Rectal smooth muscle tissue (tissue), 1 donor: ENCODE results near the gene POLDIP3.

ENCODE experiments used
- H3K27ac ChIP-seq: one replicate; pipeline ENCODE4 v1.7.0; 2013; ENCODE audit warnings: low read depth, low read length, inconsistent platforms
- H3K27me3 ChIP-seq: one replicate; pipeline ENCODE4 v1.7.0; 2013; ENCODE audit warnings: low read length; ENCODE audit not compliant: control insufficient read depth, insufficient read depth
- H3K36me3 ChIP-seq: one replicate; pipeline ENCODE4 v1.7.0; 2013; ENCODE audit warnings: low read length; ENCODE audit not compliant: control insufficient read depth, insufficient read depth
- H3K4me1 ChIP-seq: one replicate; pipeline ENCODE4 v1.7.0; 2013; ENCODE audit warnings: low read length; ENCODE audit not compliant: control insufficient read depth, insufficient read depth
- H3K4me3 ChIP-seq: one replicate; pipeline ENCODE4 v1.7.0; 2013; ENCODE audit warnings: low read length
- H3K9ac ChIP-seq: one replicate; pipeline ENCODE4 v1.7.0; 2013; ENCODE audit warnings: low read length

The POLDIP3 gene

DNA sequence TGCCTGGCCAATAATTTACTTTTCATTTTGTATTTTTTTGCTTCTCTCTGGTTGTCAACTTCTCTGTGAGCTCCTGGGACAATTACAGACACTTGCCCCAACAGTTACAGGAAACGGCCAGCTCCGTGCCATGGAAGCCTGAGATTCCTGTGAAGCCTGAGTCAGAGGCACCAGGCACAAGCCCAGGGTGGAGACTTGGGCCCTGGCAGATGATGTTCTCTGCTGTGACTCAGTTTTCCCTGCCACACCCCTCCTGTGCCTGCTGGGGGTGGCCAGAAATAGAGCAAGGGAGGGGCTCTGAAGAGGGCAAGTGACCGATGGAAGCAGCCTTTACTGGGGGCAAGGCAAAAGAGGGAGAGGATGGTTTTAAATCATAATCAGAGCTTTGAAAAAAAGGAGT, 20.8 kb upstream of the POLDIP3 start:
- H3K9ac ChIP-seq = no peak overlapping the region
- no peak overlapping the region for H3K4me3 ChIP-seq
- no peaks in the 10 kb centered on the region for H3K27me3 ChIP-seq
- H3K36me3 ChIP-seq = peaks cover 19% of the 10 kb centered on the region
- H3K27ac ChIP-seq = peak overlapping the region; percentile 57
- peaks cover 4% of the 10 kb centered on the region for H3K4me1 ChIP-seq

- Histone ChIP-seq H3K4me3 (no peak overlapping the region), H3K4me1 (peaks cover 4% of the 10 kb centered on the region), H3K27me3 (no peaks in the 10 kb centered on the region), H3K36me3 (peaks cover 38% of the 10 kb centered on the region), H3K9ac (no peak overlapping the region), H3K27ac (no peak overlapping the region)
These were observed 18.3 kb upstream of the POLDIP3 start for GRCh38 chr22:42633013-42633412.

DNA sequence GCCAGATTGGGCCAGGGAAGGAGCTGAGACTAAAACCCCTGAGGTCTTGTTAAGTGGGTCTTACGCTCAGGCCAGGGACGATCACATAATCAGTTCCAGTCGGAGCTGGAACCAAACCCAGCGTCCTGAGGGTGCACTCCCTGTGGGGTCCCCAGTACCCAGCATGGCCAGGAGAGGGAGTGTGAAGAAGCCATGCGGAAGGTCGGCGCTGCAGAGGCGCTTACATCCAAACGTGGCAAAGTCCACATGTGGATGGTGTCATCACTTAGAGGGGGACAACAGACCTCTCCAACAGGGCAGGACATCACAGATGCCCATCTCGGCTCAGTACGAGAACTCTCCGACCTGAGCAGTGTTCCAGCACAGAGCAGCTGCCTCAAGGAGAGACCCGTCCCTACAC, 17.4 kb upstream of the POLDIP3 start:
- no peak overlapping the region for H3K4me3 ChIP-seq
- no peaks in the 10 kb centered on the region for H3K27me3 ChIP-seq
- peaks cover 42% of the 10 kb centered on the region for H3K36me3 ChIP-seq
- peaks cover 4% of the 10 kb centered on the region for H3K4me1 ChIP-seq
- no peak overlapping the region for H3K9ac ChIP-seq
- H3K27ac ChIP-seq = no peak overlapping the region

GRCh38 chr22:42630901-42631602, 16.4 kb upstream of the POLDIP3 start:
- H3K4me3 ChIP-seq = no peak overlapping the region
- H3K4me1 ChIP-seq = peaks cover 4% of the 10 kb centered on the region
- H3K27ac ChIP-seq = no peak overlapping the region
- peaks cover 50% of the 10 kb centered on the region for H3K36me3 ChIP-seq
- no peak overlapping the region for H3K9ac ChIP-seq
- H3K27me3 ChIP-seq = no peaks in the 10 kb centered on the region

DNA sequence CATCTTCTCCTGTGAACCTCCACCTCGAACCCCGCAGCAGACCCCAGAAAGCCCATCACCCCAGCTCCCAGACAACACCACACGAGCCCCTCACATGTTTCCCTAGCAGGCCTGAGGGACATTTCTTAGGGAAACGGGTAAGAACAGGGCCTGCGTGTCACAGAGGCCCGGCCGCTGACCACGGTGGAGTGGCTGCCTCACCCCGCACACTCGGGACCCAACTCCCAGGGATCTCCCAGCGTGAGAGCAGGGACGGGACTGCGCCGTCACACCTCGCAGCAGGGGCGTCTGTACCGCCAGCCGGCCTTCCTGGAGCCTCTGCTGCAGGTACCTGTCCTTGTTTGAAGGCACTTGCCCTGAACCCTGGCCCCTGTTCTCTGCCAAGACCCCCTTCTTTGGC, 15.5 kb upstream of the POLDIP3 start:
- Histone ChIP-seq H3K4me3 (no peak overlapping the region), H3K4me1 (no peaks in the 10 kb centered on the region), H3K9ac (no peak overlapping the region), H3K27me3 (no peaks in the 10 kb centered on the region), H3K36me3 (peaks cover 47% of the 10 kb centered on the region), H3K27ac (no peak overlapping the region)

- H3K27ac ChIP-seq = no peak overlapping the region
- H3K36me3 ChIP-seq = peaks cover 53% of the 10 kb centered on the region
These were observed 13.3 kb upstream of the POLDIP3 start for GRCh38 chr22:42627981-42628380.

GRCh38 chr22:42626951-42627625, 12.4 kb upstream of the POLDIP3 start:
- no peak overlapping the region for H3K9ac ChIP-seq
- H3K27ac ChIP-seq = no peak overlapping the region
- no peaks in the 10 kb centered on the region for H3K4me1 ChIP-seq
- no peak overlapping the region for H3K4me3 ChIP-seq
- H3K36me3 ChIP-seq = peaks cover 47% of the 10 kb centered on the region
- H3K27me3 ChIP-seq = no peaks in the 10 kb centered on the region

More at GRCh38 chr22:42627981-42628380, 13.3 kb upstream of the POLDIP3 start:
- Histone ChIP-seq H3K27me3 (no peaks in the 10 kb centered on the region), H3K9ac (no peak overlapping the region), H3K4me3 (no peak overlapping the region), H3K4me1 (no peaks in the 10 kb centered on the region)

DNA sequence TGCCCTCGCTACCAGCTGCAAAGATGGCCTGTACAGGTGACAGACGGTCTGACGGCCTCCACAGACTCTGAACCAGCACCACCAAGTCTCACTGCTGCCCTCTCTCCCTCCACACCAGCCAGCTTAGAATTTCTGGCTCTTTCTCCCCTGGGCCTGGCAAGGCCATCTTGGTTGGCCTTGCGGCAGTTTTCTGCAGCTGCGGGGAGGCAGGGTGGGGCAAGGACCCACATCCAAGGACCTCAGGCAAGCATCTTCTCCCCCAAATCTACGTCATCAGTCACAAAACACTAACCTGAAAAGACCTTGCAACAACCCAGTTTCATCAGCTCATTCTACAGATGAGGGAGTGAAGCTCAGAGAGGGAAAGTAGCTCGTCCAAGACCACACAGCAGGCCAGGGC, 11.7 kb upstream of the POLDIP3 start:
- Histone ChIP-seq H3K27me3 (no peaks in the 10 kb centered on the region), H3K36me3 (peaks cover 44% of the 10 kb centered on the region), H3K4me1 (peaks cover 3% of the 10 kb centered on the region), H3K9ac (no peak overlapping the region), H3K4me3 (no peak overlapping the region), H3K27ac (no peak overlapping the region)

DNA sequence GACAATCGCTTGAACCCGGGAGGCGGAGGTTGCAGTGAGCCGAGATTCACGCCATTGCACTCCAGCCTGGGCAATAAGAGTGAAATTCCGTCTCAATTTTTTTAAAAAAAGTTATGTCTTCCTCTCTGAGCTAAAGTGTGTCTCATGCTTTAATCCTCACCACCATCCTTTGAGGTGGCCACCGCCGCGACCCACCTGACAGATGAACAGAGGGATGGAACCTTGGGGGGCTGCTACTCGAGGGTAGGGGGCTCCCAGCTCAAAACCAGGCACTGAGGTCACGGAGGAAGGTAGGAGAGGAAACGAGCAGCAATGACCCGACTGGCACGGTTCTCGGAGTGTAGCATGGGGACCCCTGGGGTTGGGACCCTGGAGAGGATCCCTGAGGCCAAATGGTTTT, 10.7 kb upstream of the POLDIP3 start:
- Histone ChIP-seq H3K4me3 (no peak overlapping the region), H3K27ac (no peak overlapping the region), H3K36me3 (peaks cover 38% of the 10 kb centered on the region), H3K4me1 (peaks cover 9% of the 10 kb centered on the region), H3K27me3 (no peaks in the 10 kb centered on the region), H3K9ac (no peak overlapping the region)

DNA sequence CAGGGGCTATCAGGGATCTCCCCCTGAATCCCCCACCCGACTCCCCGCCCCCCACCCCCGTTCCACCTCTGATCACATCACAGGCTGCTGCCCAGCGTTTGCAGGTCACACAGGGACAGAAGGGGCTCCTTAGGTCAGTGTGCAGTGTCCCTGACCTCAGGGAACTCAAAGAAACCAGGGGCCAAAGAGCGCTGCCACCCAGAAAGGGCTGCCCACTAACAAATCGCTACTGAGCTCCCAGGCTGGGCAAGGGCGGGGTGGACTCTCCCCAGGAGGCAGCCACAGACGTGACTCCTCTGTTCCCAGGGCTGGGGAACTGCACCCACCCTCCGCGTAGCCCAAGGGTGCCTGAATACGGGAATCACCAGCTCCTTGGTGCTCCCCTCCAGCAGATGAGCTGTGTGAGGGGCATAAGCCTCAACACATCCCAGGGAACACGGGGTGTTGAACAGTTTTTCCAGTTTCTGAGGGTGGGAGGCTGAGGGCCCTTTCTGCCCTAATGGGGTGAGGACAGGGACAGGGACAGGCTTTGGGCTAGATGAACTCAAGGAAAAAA, 9.9 kb upstream of the POLDIP3 start:
- no peaks in the 10 kb centered on the region for H3K27me3 ChIP-seq
- H3K4me3 ChIP-seq = no peak overlapping the region
- peaks cover 9% of the 10 kb centered on the region for H3K4me1 ChIP-seq
- H3K9ac ChIP-seq = no peak overlapping the region
- H3K27ac ChIP-seq = no peak overlapping the region
- peaks cover 35% of the 10 kb centered on the region for H3K36me3 ChIP-seq

DNA sequence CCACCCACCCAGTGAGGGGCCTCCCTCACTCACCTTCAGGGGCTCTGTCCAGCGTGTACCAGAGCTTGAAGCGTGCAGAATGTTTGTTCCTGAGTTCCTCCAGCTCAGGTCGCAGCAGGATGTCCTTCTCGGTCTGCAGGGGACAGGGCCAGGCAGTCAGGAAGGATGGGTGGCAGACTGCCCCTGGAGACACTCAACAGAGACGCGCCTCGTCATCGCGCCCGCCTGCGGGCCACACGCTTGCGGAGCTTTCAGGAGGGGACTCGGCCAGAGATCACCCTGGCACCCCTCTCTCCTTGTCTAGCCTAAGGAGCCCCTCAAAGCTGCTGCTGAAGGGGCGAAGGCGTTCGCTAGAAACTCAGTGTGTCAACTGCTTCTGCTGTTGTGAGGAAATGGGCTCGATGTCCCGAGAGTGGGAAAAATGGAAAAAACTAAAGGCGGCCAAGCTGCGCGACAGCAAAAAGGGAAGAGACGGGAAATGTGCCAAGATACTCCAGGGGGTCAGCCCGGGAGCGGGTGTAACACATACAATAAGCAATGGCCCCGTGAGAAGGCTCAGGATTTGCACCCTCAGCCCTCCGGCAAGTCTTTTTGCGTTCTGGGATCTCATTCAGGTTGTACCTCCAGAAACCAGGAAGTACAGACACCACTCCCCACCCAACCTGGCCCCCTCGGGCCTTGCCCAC, 9.2 kb upstream of the POLDIP3 start:
- H3K9ac ChIP-seq = no peak overlapping the region
- peaks cover 28% of the 10 kb centered on the region for H3K36me3 ChIP-seq
- H3K4me3 ChIP-seq = no peak overlapping the region
- H3K27ac ChIP-seq = no peak overlapping the region
- H3K4me1 ChIP-seq = peaks cover 9% of the 10 kb centered on the region
- no peaks in the 10 kb centered on the region for H3K27me3 ChIP-seq

GRCh38 chr22:42623301-42623751, 8.6 kb upstream of the POLDIP3 start:
- Histone ChIP-seq H3K4me1 (peaks cover 9% of the 10 kb centered on the region), H3K27me3 (no peaks in the 10 kb centered on the region), H3K36me3 (peaks cover 24% of the 10 kb centered on the region), H3K27ac (no peak overlapping the region), H3K9ac (no peak overlapping the region), H3K4me3 (no peak overlapping the region)
